ENCODE results near the gene GALNT11.

GRCh38 chr7:152078786-152079185, 53.3 kb downstream of the GALNT11 start:
- TF ChIP-seq CTCF (IDR thresholded peaks at IDR 0.05) (no peak), POLR2A (IDR thresholded peaks at IDR 0.05) (no peak)

All from thyroid gland (tissue), 4 donors.